Uterus (tissue), 4 donors: ENCODE results near the gene OR13C3. TPM values are rescaled to one million over a fixed set of nuclear protein-coding genes. Genes with fewer than 3 reads are reported as not detected.

Source experiments
- DNase-seq, 2 donors: peaks; one replicate each; pipeline ENCODE4 v3.0.0-alpha.2; 2019 to 2020
- H3K27ac ChIP-seq, 2 donors: fragments of 200-600 bp; sonication (generic); 1 replicate in 1 of 2; 2 replicates in 1 of 2; pipeline ENCODE4 v1.5.1; 2016 to 2018
- H3K27me3 ChIP-seq, 2 donors: fragments of 200-600 bp; sonication (generic); one replicate each; pipeline ENCODE4 v1.5.1; 2018 to 2019; ENCODE audit warnings: control low read depth in 1 of 2
- H3K36me3 ChIP-seq, 2 donors: fragments of 200-600 bp; sonication (generic); one replicate each; pipeline ENCODE4 v1.5.1; 2019; ENCODE audit warnings: control low read depth in 1 of 2
- H3K4me1 ChIP-seq, 2 donors: fragments of 200-600 bp; sonication (generic); one replicate each; pipeline ENCODE4 v1.5.1; 2018 to 2019; ENCODE audit warnings: control low read depth in 1 of 2
- H3K4me3 ChIP-seq, 2 donors: fragments of 200-600 bp; sonication (generic); 1 replicate in 1 of 2; 2 replicates in 1 of 2; pipeline ENCODE4 v1.5.1; 2018 to 2019; ENCODE audit warnings: mild to moderate bottlenecking in 1 of 2
- H3K9me3 ChIP-seq, 2 donors: fragments of 200-600 bp; sonication (generic); one replicate each; pipeline ENCODE4 v1.5.1; 2019; ENCODE audit warnings: control low read depth in 1 of 2
- CTCF ChIP-seq, 4 experiments: fragments of 200-600 bp in 2 of 4; fragments of 450-650 bp in 2 of 4; sonication (generic) in 2 of 4; IDR thresholded peaks; one replicate each; pipeline ENCODE4 v1.5.1; 2016 to 2019; ENCODE audit warnings: antibody characterized with exemption in 4 of 4, mild to moderate bottlenecking in 2 of 4, moderate library complexity in 1 of 4
- POLR2A ChIP-seq, 2 donors: fragments of 450-650 bp; IDR thresholded peaks; one replicate each; pipeline ENCODE4 v1.6.1; 2016; ENCODE audit warnings: antibody characterized with exemption in 2 of 2, mild to moderate bottlenecking in 1 of 2, moderate library complexity in 1 of 2
- intact Hi-C: fragments of 100-400 bp; cut with DNase I; formaldehyde crosslinking; loops from one replicate; pipeline ENCODE4 v1.15.1; 2023; ENCODE audit warnings: low total_unique reads
- total RNA-seq, 4 donors: library from RNA; depleted of rRNA in 3 of 4; stranded (reverse); fragments of >200 nt in 3 of 4; gene quantifications; one replicate each; pipeline versions ENCODE4 v1.1.0 to v1.2.4, GENCODE V29; 2014 to 2023
- donor health status: DM: yes; HTN: yes; CAD: no.

The OR13C3 gene
- total RNA-seq, 4 donors from 2014 or later = not detected

- no peak for TF ChIP-seq POLR2A (IDR thresholded peaks at IDR 0.05)
- TF ChIP-seq CTCF (IDR thresholded peaks at IDR 0.05) = no peak
These were observed 32.7 kb downstream of the OR13C3 start, which contains the start of gene OR13F1 for GRCh38 chr9:104503963-104504362. Gene OR13F1 (plus strand): TSS chr9:104504263. CDS start chr9:104504263, 0 bp downstream.

GRCh38 chr9:104503440-104503839, 33.2 kb downstream of the OR13C3 start:
- H3K27ac ChIP-seq = no peak overlapping the region
- no peaks in the 10 kb centered on the region for H3K27me3 ChIP-seq
- no peak for DNase-seq
- H3K9me3 ChIP-seq = no peaks in the 10 kb centered on the region
- H3K36me3 ChIP-seq = no peaks in the 10 kb centered on the region
- intact Hi-C loops = no loop called here
- H3K4me1 ChIP-seq = no peaks in the 10 kb centered on the region
- TF ChIP-seq CTCF (IDR thresholded peaks at IDR 0.05) = no peak
- no peak for TF ChIP-seq POLR2A (IDR thresholded peaks at IDR 0.05)
- no peak overlapping the region for H3K4me3 ChIP-seq

More at GRCh38 chr9:104503963-104504362, 32.7 kb downstream of the OR13C3 start, which contains the start of gene OR13F1:
- no peaks in the 10 kb centered on the region for H3K36me3 ChIP-seq
- DNase-seq = no peak
- no peaks in the 10 kb centered on the region for H3K27me3 ChIP-seq
- intact Hi-C loops = no loop called here
- no peak within 1 kb of the TSS for H3K27ac ChIP-seq
- H3K9me3 ChIP-seq = no peaks in the 10 kb centered on the region
- no peaks in the 10 kb centered on the region for H3K4me1 ChIP-seq
- no peak within 1 kb of the TSS for H3K4me3 ChIP-seq

DNA sequence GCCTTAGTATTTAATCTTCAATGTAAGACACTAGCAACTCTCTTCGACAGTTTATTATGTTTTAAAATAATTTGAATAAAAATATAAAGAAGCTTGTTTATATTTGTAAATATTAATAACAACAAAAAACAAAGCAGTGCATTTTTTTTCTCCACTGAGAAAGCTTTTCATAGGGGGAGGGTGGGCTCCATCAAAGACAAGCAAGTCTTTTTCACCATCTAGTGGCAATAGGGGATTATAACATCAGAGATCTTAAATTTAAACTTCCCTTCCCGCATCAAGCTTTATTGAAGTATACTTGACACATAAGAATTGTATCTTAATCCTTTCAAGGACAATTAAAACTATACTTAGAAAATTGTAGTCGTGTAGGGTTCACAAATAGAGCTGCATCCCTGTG, 41.8 kb downstream of the OR13C3 start:
- intact Hi-C loops = no loop called here
- Histone ChIP-seq H3K27me3 (no peaks in the 10 kb centered on the region), H3K4me1 (no peaks in the 10 kb centered on the region), H3K27ac (no peak overlapping the region), H3K9me3 (no peaks in the 10 kb centered on the region), H3K36me3 (no peaks in the 10 kb centered on the region), H3K4me3 (no peak overlapping the region)
- DNase-seq = no peak
- no peak for TF ChIP-seq CTCF (IDR thresholded peaks at IDR 0.05)
- TF ChIP-seq POLR2A (IDR thresholded peaks at IDR 0.05) = no peak

Other genes with a start within 250 kb of the OR13C3 start
- gene OR13F1, start 32.6 kb downstream of the OR13C3 start, total RNA-seq = not detected
- gene OR13C4, start 9.6 kb downstream of the OR13C3 start, total RNA-seq = under 1 TPM in 1 of 4 donors, not detected in 3; 0.97 TPM
- not detected for gene OR13C8, start 32.3 kb upstream of the OR13C3 start, total RNA-seq
- under 1 TPM in 1 of 4 donors, not detected in 3; 0.41 TPM for gene OR13C5, start 62.6 kb upstream of the OR13C3 start, total RNA-seq
- gene OR13C2, start 68.8 kb upstream of the OR13C3 start, total RNA-seq = under 1 TPM in 1 of 4 donors, not detected in 3; 0.41 TPM
- gene OR13C9, start 81.3 kb upstream of the OR13C3 start, total RNA-seq = under 1 TPM in 1 of 4 donors, not detected in 3; 0.62 TPM
- not detected for gene OR13D1, start 157.7 kb upstream of the OR13C3 start, total RNA-seq
- 10 to 100 TPM; 22.6 to 63.2 (median 43.3) TPM for gene NIPSNAP3A, start 210.8 kb upstream of the OR13C3 start, total RNA-seq
- 10 to 100 TPM in 1 of 4 donors, 1 to 10 TPM in 2, under 1 TPM in 1; 0.51 to 16.9 (median 4.7) TPM for gene NIPSNAP3B, start 227.3 kb upstream of the OR13C3 start, total RNA-seq